ENCODE measurements around the gene B3GAT1. TPM values are rescaled to one million over a fixed set of nuclear protein-coding genes. Genes with fewer than 3 reads are reported as not detected.

The B3GAT1 gene
- total and polyA plus RNA-seq, 2 experiments from 2014 or later, result 4.8 to 28.3 TPM

DNA sequence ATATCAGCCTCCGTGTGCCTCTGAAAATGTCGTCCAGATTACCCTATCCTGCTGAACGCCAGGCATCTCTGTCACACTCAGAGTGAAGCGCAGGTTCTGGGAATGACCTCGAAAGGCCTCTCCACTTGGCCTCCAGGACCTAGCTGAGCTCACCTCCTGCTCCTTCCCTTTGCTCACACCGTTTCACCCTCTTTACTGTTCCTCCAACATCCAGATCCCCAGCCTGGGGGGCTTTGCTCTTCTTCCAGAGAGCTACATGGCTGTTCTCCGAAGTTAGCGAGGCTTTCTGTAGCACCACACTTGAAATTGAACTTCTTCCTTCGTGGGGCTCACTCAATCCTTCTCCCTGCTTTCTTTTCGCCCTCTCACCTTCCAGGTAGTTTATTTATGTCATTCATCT is 52.4 kb downstream of the B3GAT1 start:
- TF ChIP-seq ZNF331 (CRISPR knock-in tag; IDR thresholded peaks at IDR 0.05; ENCODE audit: low read depth) (no peak), NANOG (IDR thresholded peaks at IDR 0.05; ENCODE audit: borderline replicate concordance) (no peak), EZH2phosphoT487 (IDR thresholded peaks at IDR 0.05; ENCODE audit: unreplicated experiment) (no peak), POLR2AphosphoS5 (IDR thresholded peaks at IDR 0.05; ENCODE audit: low read depth) (no peak), STAT1 (IDR thresholded peaks at IDR 0.05; ENCODE audit: unreplicated experiment) (no peak), JUNB (IDR thresholded peaks at IDR 0.05; ENCODE audit: unreplicated experiment) (no peak), EZH2 (IDR thresholded peaks at IDR 0.05; ENCODE audit: low read depth, unreplicated experiment) (no peak)
- TF ChIP-seq, protein P1, sequence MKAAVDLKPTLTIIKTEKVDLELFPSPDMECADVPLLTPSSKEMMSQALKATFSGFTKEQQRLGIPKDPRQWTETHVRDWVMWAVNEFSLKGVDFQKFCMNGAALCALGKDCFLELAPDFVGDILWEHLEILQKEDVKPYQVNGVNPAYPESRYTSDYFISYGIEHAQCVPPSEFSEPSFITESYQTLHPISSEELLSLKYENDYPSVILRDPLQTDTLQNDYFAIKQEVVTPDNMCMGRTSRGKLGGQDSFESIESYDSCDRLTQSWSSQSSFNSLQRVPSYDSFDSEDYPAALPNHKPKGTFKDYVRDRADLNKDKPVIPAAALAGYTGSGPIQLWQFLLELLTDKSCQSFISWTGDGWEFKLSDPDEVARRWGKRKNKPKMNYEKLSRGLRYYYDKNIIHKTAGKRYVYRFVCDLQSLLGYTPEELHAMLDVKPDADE (IDR thresholded peaks at IDR 0.05), result no peak
- Mint-ChIP-seq H3K27me3 (ENCODE audit: insufficient read depth, low read depth, poor library complexity) (peaks cover 15% of the 10 kb centered on the region), H3K9me3 (peaks cover 4% of the 10 kb centered on the region; the same call in 1 of the 3 replicates), H3K4me3 (no peak overlapping the region; the same call in 2 of the 3 replicates), H3K36me3 (ENCODE audit: low read depth) (peaks cover 3% of the 10 kb centered on the region; the same call in 2 of the 3 replicates), H3K27ac (no peak overlapping the region), H3K4me1 (peaks cover 9% of the 10 kb centered on the region)
- no peaks in the 10 kb centered on the region for H3K36me3 ChIP-seq (ENCODE audit: insufficient read depth)
- H2AFZ ChIP-seq, result peak overlapping the region; percentile 100
- ATAC-seq (no peak), DNase-seq (ENCODE audit: low spot score) (no peak)
- 0 out of 2 replicates have a peak, but pooled peaks cover 3% of the 10 kb centered on the region for H3K27me3 ChIP-seq (ENCODE audit: insufficient read depth)
- no peak overlapping the region for H3K4me3 ChIP-seq
- no peak overlapping the region for H3K27ac ChIP-seq (ENCODE audit: low read depth)
- H3K4me2 ChIP-seq, result no peak overlapping the region
- no peaks in the 10 kb centered on the region for H3K79me2 ChIP-seq (replicated peaks; ENCODE audit: insufficient read depth)
- H3K4me1 ChIP-seq (ENCODE audit: insufficient read depth), result no peaks in the 10 kb centered on the region
- no peaks in the 10 kb centered on the region for H4K20me1 ChIP-seq (replicated peaks; ENCODE audit: insufficient read depth)
- H3K9me2 ChIP-seq (ENCODE audit: insufficient read depth), result no peaks in the 10 kb centered on the region
- no peaks in the 10 kb centered on the region; the same call in 1 of the 2 replicates for H3F3A ChIP-seq (replicated peaks; ENCODE audit: low read depth)

GRCh38 chr11:134358856-134359490 is 53.1 kb downstream of the B3GAT1 start:
- H3K4me3 Mint-ChIP-seq, result no peak overlapping the region
- H3F3A ChIP-seq (replicated peaks; ENCODE audit: low read depth), result no peaks in the 10 kb centered on the region; the same call in 1 of the 2 replicates
- H3K27ac Mint-ChIP-seq, result no peak overlapping the region
- no peaks in the 10 kb centered on the region for H3K4me1 ChIP-seq (ENCODE audit: insufficient read depth)
- H3K36me3 ChIP-seq (ENCODE audit: insufficient read depth), result no peaks in the 10 kb centered on the region
- peaks cover 15% of the 10 kb centered on the region for H3K27me3 Mint-ChIP-seq (ENCODE audit: insufficient read depth, low read depth, poor library complexity)
- DNase-seq (ENCODE audit: low spot score) (no peak), ATAC-seq (no peak)
- H3K36me3 Mint-ChIP-seq (ENCODE audit: low read depth), result peaks cover 3% of the 10 kb centered on the region; the same call in 2 of the 3 replicates
- no peaks in the 10 kb centered on the region for H4K20me1 ChIP-seq (replicated peaks; ENCODE audit: insufficient read depth)
- no peak overlapping the region for H3K4me2 ChIP-seq
- no peak overlapping the region for H3K27ac ChIP-seq (ENCODE audit: low read depth)
- H2AFZ ChIP-seq, result no peak overlapping the region
- H3K4me3 ChIP-seq, result no peak overlapping the region
- 0 out of 2 replicates have a peak, but pooled peaks cover 3% of the 10 kb centered on the region for H3K27me3 ChIP-seq (ENCODE audit: insufficient read depth)
- H3K9me3 Mint-ChIP-seq, result peaks cover 4% of the 10 kb centered on the region; the same call in 1 of the 3 replicates
- peaks cover 9% of the 10 kb centered on the region for H3K4me1 Mint-ChIP-seq
- no peaks in the 10 kb centered on the region for H3K9me2 ChIP-seq (ENCODE audit: insufficient read depth)
- H3K79me2 ChIP-seq (replicated peaks; ENCODE audit: insufficient read depth), result no peaks in the 10 kb centered on the region
- TF ChIP-seq CTCF (conservative IDR thresholded peaks at IDR 0.05; ENCODE audit: low read depth in 2 of 2), result no peak
- TF ChIP-seq NANOG (IDR thresholded peaks at IDR 0.05; ENCODE audit: borderline replicate concordance), result no peak
- TF ChIP-seq JUNB (IDR thresholded peaks at IDR 0.05; ENCODE audit: unreplicated experiment), result no peak
- TF ChIP-seq STAT1 (IDR thresholded peaks at IDR 0.05; ENCODE audit: unreplicated experiment), result no peak
- TF ChIP-seq CREB1 (CRISPR knock-in tag; IDR thresholded peaks at IDR 0.05; ENCODE audit: low read depth), result no peak
- TF ChIP-seq REST (IDR thresholded peaks at IDR 0.05; ENCODE audit: unreplicated experiment), result no peak
